Astrocyte (in vitro differentiated cells and primary cell): Measurements from ENCODE around the gene LRRC74A.

Experiments used
- CTCF ChIP-seq: IDR thresholded peaks from 2 replicates; pipeline ENCODE4 v1.5.1; 2011; ENCODE audit warnings: low read depth, mild to moderate bottlenecking, inconsistent platforms, low read length, moderate library complexity; ENCODE audit not compliant: insufficient read depth
- EZH2 ChIP-seq: IDR thresholded peaks from 2 replicates; pipeline ENCODE4 v1.6.1; 2012; ENCODE audit warnings: mild to moderate bottlenecking, low read length, inconsistent platforms; ENCODE audit not compliant: insufficient read depth

- TF ChIP-seq CTCF, result no peak
- no peak for TF ChIP-seq EZH2
These were observed 9.9 kb downstream of the LRRC74A start for GRCh38 chr14:76836029-76836630.
